GM18951 (cell line): ENCODE results near the gene MAP3K9.

ENCODE experiments used
- POLR2A ChIP-seq: IDR thresholded peaks from 4 replicates; pipeline ENCODE4 v1.6.1; 2011; ENCODE audit warnings: mild to moderate bottlenecking; ENCODE audit not compliant: insufficient read length, insufficient read depth; ENCODE audit errors: extremely low read depth
- in situ Hi-C: fragments of 300-500 bp; cut with MboI; formaldehyde crosslinking; loops from one replicate; pipeline ENCODE4 v1.12.0; 2022; ENCODE audit warnings: low sequenced_read_pairs, mixed read lengths, inconsistent platforms; ENCODE audit not compliant: unreplicated experiment

The MAP3K9 gene

GRCh38 chr14:70683983-70684382 is 125.3 kb downstream of the MAP3K9 start:
- in situ Hi-C loops: no loop called here
- no peak for TF ChIP-seq POLR2A

- TF ChIP-seq POLR2A: no peak
- in situ Hi-C loops: no loop called here
These were observed 128.6 kb downstream of the MAP3K9 start for GRCh38 chr14:70680748-70681147.

GRCh38 chr14:70677341-70677740 is 132.0 kb downstream of the MAP3K9 start:
- TF ChIP-seq POLR2A: no peak
- in situ Hi-C loops: no loop called here
